WI38 (cell line): ENCODE results near the gene CDSN.

Experiments used
- H3K4me3 ChIP-seq: 2 replicates; pipeline ENCODE4 v1.5.1; 2011; ENCODE audit warnings: low read depth, mild to moderate bottlenecking, control low read depth, low read length
- TF ChIP-seq, protein P1 (sequence below): IDR thresholded peaks from 2 replicates; pipeline ENCODE4 v1.5.1; 2012; ENCODE audit warnings: low read depth, mild to moderate bottlenecking, control low read depth, low read length

The CDSN gene

DNA sequence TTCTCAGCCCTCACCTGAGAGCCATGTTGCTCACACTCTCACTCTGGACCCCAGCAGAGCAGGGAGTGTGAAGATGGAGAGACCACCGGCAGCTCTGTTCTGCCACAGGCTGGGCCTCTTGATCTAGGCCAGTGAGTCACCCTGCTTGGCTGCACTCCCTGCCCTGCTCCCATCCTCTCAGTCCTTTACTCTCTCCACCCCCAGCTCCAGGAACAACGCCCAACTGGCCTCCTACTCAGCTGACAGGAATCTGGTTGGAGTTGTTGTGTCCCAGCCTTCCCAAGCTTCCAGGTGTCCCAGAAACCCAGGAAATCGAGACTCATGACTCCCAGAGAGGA, 5.7 kb downstream of the CDSN start, which contains the start of gene PSORS1C1:
Gene PSORS1C1 (plus strand): TSS at position 260 of the 338 bp plus-strand sequence. CDS start 14,833 bp downstream, outside the sequence.
- TF ChIP-seq, protein P1, sequence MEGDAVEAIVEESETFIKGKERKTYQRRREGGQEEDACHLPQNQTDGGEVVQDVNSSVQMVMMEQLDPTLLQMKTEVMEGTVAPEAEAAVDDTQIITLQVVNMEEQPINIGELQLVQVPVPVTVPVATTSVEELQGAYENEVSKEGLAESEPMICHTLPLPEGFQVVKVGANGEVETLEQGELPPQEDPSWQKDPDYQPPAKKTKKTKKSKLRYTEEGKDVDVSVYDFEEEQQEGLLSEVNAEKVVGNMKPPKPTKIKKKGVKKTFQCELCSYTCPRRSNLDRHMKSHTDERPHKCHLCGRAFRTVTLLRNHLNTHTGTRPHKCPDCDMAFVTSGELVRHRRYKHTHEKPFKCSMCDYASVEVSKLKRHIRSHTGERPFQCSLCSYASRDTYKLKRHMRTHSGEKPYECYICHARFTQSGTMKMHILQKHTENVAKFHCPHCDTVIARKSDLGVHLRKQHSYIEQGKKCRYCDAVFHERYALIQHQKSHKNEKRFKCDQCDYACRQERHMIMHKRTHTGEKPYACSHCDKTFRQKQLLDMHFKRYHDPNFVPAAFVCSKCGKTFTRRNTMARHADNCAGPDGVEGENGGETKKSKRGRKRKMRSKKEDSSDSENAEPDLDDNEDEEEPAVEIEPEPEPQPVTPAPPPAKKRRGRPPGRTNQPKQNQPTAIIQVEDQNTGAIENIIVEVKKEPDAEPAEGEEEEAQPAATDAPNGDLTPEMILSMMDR = no peak
- peak within 1 kb of the TSS; percentile 18; the same call in 1 of the 2 replicates for H3K4me3 ChIP-seq

DNA sequence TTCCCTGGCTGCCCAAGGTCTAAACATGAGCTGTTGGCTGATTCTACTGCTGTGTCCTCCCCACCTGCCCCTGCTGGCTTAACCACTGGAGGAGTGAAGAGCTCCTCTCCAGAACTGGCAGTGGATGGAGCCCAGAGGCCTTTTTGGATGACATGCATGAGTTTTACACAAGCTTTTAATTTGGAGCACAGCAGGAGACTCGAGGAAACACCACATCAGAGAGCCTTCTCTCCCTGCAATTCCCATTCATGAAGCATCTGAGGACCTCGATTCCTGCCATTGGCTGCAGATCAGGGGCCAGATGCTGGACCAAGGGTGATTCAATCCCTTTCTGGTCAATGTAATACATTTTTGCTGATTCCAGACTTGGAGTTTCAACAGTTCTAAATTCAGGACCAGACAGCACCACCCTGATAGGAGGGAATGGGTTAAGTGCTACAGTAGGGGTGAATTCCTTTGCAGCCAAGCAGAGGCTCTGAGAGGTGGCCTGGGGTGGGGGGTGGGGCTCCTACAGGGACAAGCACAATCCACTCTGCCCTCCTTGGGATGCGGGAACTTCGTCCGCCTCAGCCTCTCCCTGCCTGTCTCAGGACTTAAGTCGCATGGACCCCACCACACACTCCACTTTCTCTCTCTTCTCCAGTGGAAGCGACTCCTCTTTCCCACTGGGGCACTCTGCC, 6.2 kb downstream of the CDSN start:
- H3K4me3 ChIP-seq = no peak overlapping the region
- TF ChIP-seq, protein P1 = no peak

DNA sequence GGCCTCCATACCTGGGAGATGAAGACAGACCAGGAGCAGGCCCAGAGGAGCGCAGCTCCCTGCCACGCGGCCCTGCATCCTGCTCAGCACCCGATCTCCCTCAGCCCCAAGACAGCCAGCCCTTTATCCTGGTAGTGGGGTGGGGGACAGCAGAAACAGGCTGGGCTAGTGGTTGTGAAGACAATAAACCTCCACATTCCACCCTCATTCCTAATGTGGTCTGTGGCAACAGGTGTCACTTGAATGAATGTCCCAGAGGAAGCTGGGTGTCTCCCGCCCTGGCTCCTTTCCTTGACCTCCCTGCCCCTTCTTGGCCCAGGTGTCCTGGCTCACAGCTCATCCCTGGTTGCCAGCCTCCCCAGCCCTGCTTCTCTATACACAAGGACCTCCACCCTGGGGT, 7.8 kb downstream of the CDSN start, which contains the start of gene C6orf15:
Gene C6orf15 (minus strand): TSS at position 98 of the 400 bp plus-strand sequence. CDS start 20 bp downstream, at position 78.
- TF ChIP-seq, protein P1 = no peak

DNA sequence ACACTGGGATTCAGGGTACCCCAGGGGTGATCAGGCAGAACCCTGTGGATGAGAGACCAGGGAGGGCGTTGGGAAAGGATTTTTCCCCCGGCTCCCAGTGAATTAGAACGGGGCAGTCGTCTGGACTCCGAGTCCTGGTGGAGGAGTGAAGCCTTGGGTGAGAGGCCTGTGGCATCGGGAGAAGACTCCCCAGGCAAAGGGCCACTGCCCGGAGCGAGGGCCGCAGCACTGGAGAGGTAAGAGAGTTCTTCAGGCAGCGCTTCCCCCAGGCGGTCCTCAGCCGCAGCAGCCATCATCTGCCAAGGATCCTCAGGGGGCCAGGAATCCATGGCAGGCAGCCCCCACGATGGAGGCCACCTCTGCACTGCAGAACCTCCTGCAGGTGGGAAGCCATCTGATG, 8.5 kb downstream of the CDSN start:
- TF ChIP-seq, protein P1 = no peak

More for the DNA sequence above, 7.8 kb downstream of the CDSN start, which contains the start of gene C6orf15:
- H3K4me3 ChIP-seq = no peak within 1 kb of the TSS

DNA sequence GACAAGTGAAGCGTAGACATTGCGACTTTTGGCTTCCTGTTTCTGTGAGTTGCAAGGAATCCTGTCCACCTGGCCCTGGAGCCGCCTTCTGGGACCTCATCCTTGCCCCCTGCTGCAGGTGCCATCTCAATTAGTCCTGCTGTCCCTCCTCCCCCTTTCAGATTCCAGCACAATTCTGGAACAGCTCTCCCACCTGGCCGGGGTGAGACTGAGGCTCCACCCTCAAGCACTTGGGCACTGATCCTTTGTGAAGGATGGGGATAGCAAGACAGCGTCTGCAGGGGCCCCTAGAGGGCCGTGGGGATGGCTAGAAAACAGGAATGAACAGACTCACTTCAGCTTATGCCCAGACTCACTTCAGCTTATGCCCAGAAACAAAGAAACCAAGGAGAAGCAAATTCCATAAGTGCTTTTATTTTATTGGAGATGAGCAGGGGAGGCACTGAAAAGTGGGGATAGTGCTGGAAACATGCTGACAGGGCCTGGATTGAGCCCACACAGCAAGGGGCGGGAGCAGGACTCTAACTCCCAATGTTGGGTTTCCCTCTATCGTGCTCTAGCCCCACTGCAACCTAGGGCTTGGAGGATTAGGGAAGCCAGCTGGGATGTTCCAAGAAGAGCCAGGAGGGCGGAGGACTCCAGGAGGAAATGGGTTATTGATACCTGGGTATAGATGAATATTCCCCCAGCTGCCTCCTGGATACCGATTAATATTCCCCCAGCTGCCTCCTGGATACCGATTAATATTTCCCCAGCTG, 9.2 kb downstream of the CDSN start:
- H3K4me3 ChIP-seq = no peak overlapping the region
- TF ChIP-seq, protein P1 = no peak

More for the DNA sequence above, 8.5 kb downstream of the CDSN start:
- no peak overlapping the region for H3K4me3 ChIP-seq

DNA sequence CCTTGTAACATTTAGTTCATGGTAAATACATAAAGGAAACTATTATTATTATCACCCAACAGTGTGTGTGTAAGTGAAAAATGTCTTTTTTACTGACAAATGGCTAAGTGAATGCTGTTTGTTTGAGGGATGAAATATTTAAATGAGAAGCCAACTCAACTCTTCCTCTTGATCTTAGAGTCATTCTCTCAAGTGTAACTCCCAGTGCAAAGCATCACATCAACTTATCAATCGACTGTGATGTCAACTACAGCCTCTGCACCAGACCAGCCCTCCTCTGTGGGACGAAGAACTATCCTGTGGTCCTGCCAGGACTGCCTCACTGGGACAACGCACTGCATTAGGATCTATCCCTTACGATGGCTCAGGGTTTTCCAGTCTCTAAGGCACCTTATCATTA, 13.2 kb downstream of the CDSN start:
- TF ChIP-seq, protein P1 = no peak
- no peak overlapping the region for H3K4me3 ChIP-seq

DNA sequence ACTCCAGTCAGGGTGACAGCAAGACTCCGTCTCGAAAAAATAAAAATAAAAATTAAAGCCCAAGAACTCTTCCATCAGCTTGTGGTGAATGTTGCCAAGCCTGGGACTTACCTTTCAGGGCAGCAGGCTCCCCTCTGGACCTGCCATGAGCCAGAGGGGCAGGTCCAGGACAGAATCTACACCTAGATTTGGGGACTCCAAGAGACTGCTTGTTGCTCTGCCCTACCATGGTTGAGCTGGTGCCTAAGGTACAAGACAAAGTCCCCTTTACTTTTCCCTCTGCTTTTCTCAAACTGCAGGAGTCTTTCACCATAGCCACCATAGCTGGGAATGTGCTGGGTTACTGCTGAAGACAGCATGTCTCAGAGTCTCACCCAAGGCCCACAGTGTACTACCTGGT, 17.1 kb downstream of the CDSN start:
- TF ChIP-seq, protein P1 = no peak
- no peak overlapping the region for H3K4me3 ChIP-seq
